RWPE2 (cell line): ENCODE measurements around the gene HEPH.

Source experiments
- ATAC-seq: fragments of 200-7000 bp; cut with Tn5 transposase; 3 replicates; pipeline ENCODE4 v1.9.1; 2021; ENCODE audit warnings: low read depth
- DNase-seq: peaks from one replicate; pipeline ENCODE4 v3.0.0-alpha.2; 2020; ENCODE audit warnings: low spot score
- H3K27ac ChIP-seq: fragments of 450-650 bp; 2 replicates; pipeline ENCODE4 v1.5.1; 2017; ENCODE audit warnings: mild to moderate bottlenecking; ENCODE audit not compliant: poor library complexity, severe bottlenecking
- H3K27me3 ChIP-seq: fragments of 250-450 bp; sonication (Bioruptor Pico); 2 replicates; pipeline ENCODE4 v1.5.1; 2021; ENCODE audit warnings: mild to moderate bottlenecking, moderate library complexity; ENCODE audit not compliant: insufficient read depth, poor library complexity, severe bottlenecking
- H3K36me3 ChIP-seq: fragments of 250-450 bp; sonication (Bioruptor Pico); 2 replicates; pipeline ENCODE4 v1.5.1; 2020; ENCODE audit warnings: low read depth, mild to moderate bottlenecking, moderate library complexity
- H3K4me1 ChIP-seq: fragments of 250-450 bp; sonication (Bioruptor Pico); 2 replicates; pipeline ENCODE4 v1.5.1; 2021; ENCODE audit warnings: mild to moderate bottlenecking, moderate library complexity; ENCODE audit not compliant: insufficient read depth, poor library complexity, severe bottlenecking
- H3K4me3 ChIP-seq: fragments of 250-450 bp; sonication (Bioruptor Pico); 2 replicates; pipeline ENCODE4 v1.5.1; 2021; ENCODE audit warnings: mild to moderate bottlenecking, moderate library complexity; ENCODE audit not compliant: severe bottlenecking
- H3K9me3 ChIP-seq: fragments of 250-450 bp; sonication (Bioruptor Pico); 2 replicates; pipeline ENCODE4 v1.5.1; 2021; ENCODE audit warnings: mild to moderate bottlenecking, moderate library complexity; ENCODE audit not compliant: severe bottlenecking
- CTCF ChIP-seq: fragments of 450-650 bp; IDR thresholded peaks from one replicate; pipeline ENCODE4 v1.5.1; 2017; ENCODE audit warnings: mild to moderate bottlenecking, moderate library complexity; ENCODE audit not compliant: poor library complexity, severe bottlenecking

HEPH gene

GRCh38 chrX:66142351-66142750 is 21.7 kb upstream of the HEPH start:
- no peaks in the 10 kb centered on the region for H3K9me3 ChIP-seq
- DNase-seq: no peak
- no peaks in the 10 kb centered on the region for H3K27me3 ChIP-seq
- H3K36me3 ChIP-seq: no peaks in the 10 kb centered on the region
- no peak overlapping the region for H3K4me3 ChIP-seq
- no peak for ATAC-seq
- no peak overlapping the region for H3K27ac ChIP-seq
- no peak for TF ChIP-seq CTCF
- no peaks in the 10 kb centered on the region for H3K4me1 ChIP-seq

- H3K4me1 ChIP-seq: no peaks in the 10 kb centered on the region
- H3K9me3 ChIP-seq: no peaks in the 10 kb centered on the region
- no peak for ATAC-seq
- no peak for DNase-seq
- H3K4me3 ChIP-seq: no peak overlapping the region
- H3K27me3 ChIP-seq: no peaks in the 10 kb centered on the region
- H3K36me3 ChIP-seq: no peaks in the 10 kb centered on the region
- TF ChIP-seq CTCF: no peak
- no peak overlapping the region for H3K27ac ChIP-seq
Measured at GRCh38 chrX:66144258-66144657, 19.8 kb upstream of the HEPH start.

GRCh38 chrX:66149519-66149918 is 14.5 kb upstream of the HEPH start:
- Histone ChIP-seq H3K4me1 (no peaks in the 10 kb centered on the region), H3K4me3 (no peak overlapping the region), H3K27ac (no peak overlapping the region), H3K9me3 (no peaks in the 10 kb centered on the region), H3K36me3 (no peaks in the 10 kb centered on the region), H3K27me3 (no peaks in the 10 kb centered on the region)
- TF ChIP-seq CTCF: no peak
- no peak for ATAC-seq
- no peak for DNase-seq

GRCh38 chrX:66150163-66150562 is 13.9 kb upstream of the HEPH start:
- ATAC-seq: no peak
- TF ChIP-seq CTCF: no peak
- H3K9me3 ChIP-seq: no peaks in the 10 kb centered on the region
- DNase-seq: no peak
- no peaks in the 10 kb centered on the region for H3K27me3 ChIP-seq
- no peaks in the 10 kb centered on the region for H3K4me1 ChIP-seq
- H3K4me3 ChIP-seq: no peak overlapping the region
- no peak overlapping the region for H3K27ac ChIP-seq
- H3K36me3 ChIP-seq: no peaks in the 10 kb centered on the region

GRCh38 chrX:66162331-66162822 is 1.7 kb upstream of the HEPH start:
- Histone ChIP-seq H3K36me3 (no peaks in the 10 kb centered on the region), H3K9me3 (no peaks in the 10 kb centered on the region), H3K27ac (no peak overlapping the region), H3K27me3 (no peaks in the 10 kb centered on the region), H3K4me1 (no peaks in the 10 kb centered on the region), H3K4me3 (no peak overlapping the region)
- no peak for TF ChIP-seq CTCF
- DNase-seq: no peak
- ATAC-seq: no peak
